B cell (primary cell): Measurements from ENCODE around the gene VIPR2. TPM values are rescaled to one million over a fixed set of nuclear protein-coding genes. Genes with fewer than 3 reads are reported as not detected.

Experiments used
- ATAC-seq: fragments of 200-7000 bp; cut with Tn5 transposase; one replicate; pipeline ENCODE4 v1.10.0; 2021; ENCODE audit warnings: low read depth, mild to moderate bottlenecking, moderate number of reproducible peaks, moderate library complexity
- CTCF ChIA-PET: fragments of 350-600 bp; sonication (Branson Sonifier 250); formaldehyde crosslinking; loops from one replicate; lab custom pipeline; 2021; ENCODE audit warnings: antibody characterized with exemption, inconsistent platforms; lab: Charles Lee
- POLR2A ChIA-PET: fragments of 350-600 bp; sonication (Branson Sonifier 250); formaldehyde crosslinking; loops from one replicate; lab custom pipeline; 2021; ENCODE audit warnings: antibody characterized with exemption; lab: Charles Lee
- DNase-seq: peaks from one replicate; pipeline ENCODE4 v3.0.0; 2013
- H2AFZ ChIP-seq: 2 replicates; pipeline ENCODE4 v1.6.1; 2012; ENCODE audit warnings: mild to moderate bottlenecking, low read depth, low read length; ENCODE audit not compliant: insufficient read depth, poor library complexity, severe bottlenecking
- H3K27ac ChIP-seq, 2 donors: 1 replicate in 1 of 2; 2 replicates in 1 of 2; pipeline ENCODE4 v1.5.1; 2012 to 2013; ENCODE audit warnings: low read length in 2 of 2, mild to moderate bottlenecking in 2 of 2, moderate library complexity in 1 of 2
- H3K27me3 ChIP-seq, 4 experiments: fragments of 200-600 bp in 1 of 4; sonication (generic) in 1 of 4; replicated peaks in 1 of 4; 1 replicate in 2 of 4; 2 replicates in 2 of 4; pipeline versions ENCODE4 v1.6.1 to v1.7.0; 2013 to 2016; ENCODE audit warnings: low read length in 3 of 4, mild to moderate bottlenecking in 2 of 4, mixed read lengths in 1 of 4, moderate library complexity in 1 of 4; ENCODE audit not compliant: insufficient read depth in 4 of 4, control insufficient read depth in 3 of 4; ENCODE audit errors: control extremely low read depth in 1 of 4
- H3K36me3 ChIP-seq, 2 experiments: replicated peaks in 1 of 2; 1 replicate in 1 of 2; 2 replicates in 1 of 2; pipeline versions ENCODE4 v1.6.1 to v1.7.1; 2013; ENCODE audit warnings: low read length in 1 of 2; ENCODE audit not compliant: insufficient read depth in 2 of 2, control insufficient read depth in 1 of 2; ENCODE audit errors: control extremely low read depth in 1 of 2, extremely low read depth in 1 of 2
- H3K4me1 ChIP-seq, 2 donors: fragments of 200-600 bp in 1 of 2; sonication (generic) in 1 of 2; 1 replicate in 1 of 2; 2 replicates in 1 of 2; pipeline versions ENCODE4 v1.5.1 to v1.6.1; 2013 to 2017; ENCODE audit warnings: low read length in 2 of 2; ENCODE audit not compliant: control insufficient read depth in 2 of 2, insufficient read depth in 2 of 2
- H3K4me2 ChIP-seq: replicated peaks from 2 replicates; pipeline ENCODE3; 2012; ENCODE audit warnings: mild to moderate bottlenecking, low read depth, low read length; ENCODE audit not compliant: poor library complexity, severe bottlenecking
- H3K4me3 ChIP-seq, 5 experiments: fragments of 200-600 bp in 1 of 5; sonication (generic) in 1 of 5; 1 replicate in 3 of 5; 2 replicates in 2 of 5; pipeline versions ENCODE4 v1.5.1 to v1.7.0; 2011 to 2016; ENCODE audit warnings: low read length in 4 of 5, mild to moderate bottlenecking in 4 of 5, low read depth in 2 of 5, control low read depth in 1 of 5, moderate library complexity in 1 of 5; ENCODE audit not compliant: insufficient read depth in 1 of 5; ENCODE audit errors: control extremely low read depth in 1 of 5, extremely low read depth in 1 of 5
- H3K79me2 ChIP-seq: fragments of 200-600 bp; sonication (generic); one replicate; pipeline ENCODE4 v1.6.0; 2016; ENCODE audit warnings: low read length; ENCODE audit not compliant: control insufficient read depth, insufficient read depth
- H3K9ac ChIP-seq: fragments of 200-600 bp; sonication (generic); 2 replicates; pipeline ENCODE4 v1.6.1; 2017; ENCODE audit warnings: mild to moderate bottlenecking, low read length, moderate library complexity
- H3K9me3 ChIP-seq, 3 donors: one replicate each; pipeline versions ENCODE4 v1.6.1 to v1.7.1; 2013; ENCODE audit warnings: low read length in 2 of 3; ENCODE audit not compliant: control insufficient read depth in 2 of 3, insufficient read depth in 1 of 3; ENCODE audit errors: control extremely low read depth in 1 of 3
- H4K20me1 ChIP-seq: 2 replicates; pipeline ENCODE4 v1.6.0; 2012; ENCODE audit warnings: mild to moderate bottlenecking, low read length; ENCODE audit not compliant: insufficient read depth, control insufficient read depth, poor library complexity, severe bottlenecking
- H3K27ac Mint-ChIP-seq: one replicate; pipeline ENCODE4 v1.8.0; 2021; ENCODE audit warnings: mixed read lengths
- H3K27me3 Mint-ChIP-seq: one replicate; pipeline ENCODE4 v1.8.0; 2021; ENCODE audit warnings: mixed read lengths
- H3K4me1 Mint-ChIP-seq: one replicate; pipeline ENCODE4 v1.8.0; 2021; ENCODE audit warnings: mixed read lengths
- H3K4me3 Mint-ChIP-seq: one replicate; pipeline ENCODE4 v1.8.0; 2021; ENCODE audit warnings: mixed read lengths
- H3K9me3 Mint-ChIP-seq: one replicate; pipeline ENCODE4 v1.8.0; 2022; ENCODE audit warnings: mixed read lengths; ENCODE audit not compliant: insufficient read depth
- CTCF ChIP-seq: fragments of 200-600 bp; IDR thresholded peaks from one replicate; pipeline ENCODE4 v1.8.0; 2022; ENCODE audit warnings: antibody characterized with exemption, mild to moderate bottlenecking
- EZH2 ChIP-seq: IDR thresholded peaks from 2 replicates; pipeline ENCODE4 v1.6.1; 2012; ENCODE audit warnings: borderline replicate concordance, low read depth, mild to moderate bottlenecking, moderate library complexity, low read length; ENCODE audit not compliant: insufficient read depth, poor library complexity, severe bottlenecking
- WGBS: methylation state at CpG from one replicate; pipeline ENCODE4 v1.1.5; 2013; ENCODE audit warnings: missing lambda C conversion rate; ENCODE audit not compliant: insufficient coverage; 5-methylcytosine and 5-hydroxymethylcytosine counted together
- intact Hi-C: fragments of 100-400 bp; cut with micrococcal nuclease; formaldehyde crosslinking; loops from one replicate; pipeline ENCODE4 v1.10.0; 2022
- polyA plus RNA-seq: library from polyadenylated mRNA; depleted of rRNA; stranded (reverse); fragments of >200 nt; gene quantifications from 2 replicates; pipeline ENCODE4 v1.2.3, GENCODE V29; 2012
- total RNA-seq, 2 donors: library from RNA; stranded (reverse); fragments of 120-200 nt in 1 of 2; gene quantifications; 1 replicate in 1 of 2; 2 replicates in 1 of 2; pipeline versions ENCODE4 v1.2.3 to v1.2.4, GENCODE V29; 2013 to 2022

Gene VIPR2
- total and polyA plus RNA-seq, 2 donors (not counting 1 experiment from before 2014, with no cell fraction given), result not detected

GRCh38 chr7:159060440-159060839 lies 84.2 kb downstream of the VIPR2 start:
- TF ChIP-seq CTCF (no peak), EZH2 (no peak)
- WGBS, result 92% methylated on average over 1 of the region's 2 CpGs
- Histone ChIP-seq H3K79me2 (no peaks in the 10 kb centered on the region), H3K36me3 (no peaks in the 10 kb centered on the region), H3K27ac (no peak overlapping the region), H3K27me3 (no peaks in the 10 kb centered on the region), H3K9ac (no peak overlapping the region), H3K4me3 (no peak overlapping the region), H2AFZ (no peak overlapping the region), H4K20me1 (no peaks in the 10 kb centered on the region), H3K4me2 (no peak overlapping the region), H3K4me1 (no peaks in the 10 kb centered on the region), H3K9me3 (peaks cover 0 to 20% (median 0%) of the 10 kb centered on the region in 3 donors)
- Mint-ChIP-seq H3K9me3 (peaks cover 3% of the 10 kb centered on the region), H3K27ac (no peak overlapping the region), H3K4me3 (no peak overlapping the region), H3K4me1 (no peaks in the 10 kb centered on the region), H3K27me3 (no peaks in the 10 kb centered on the region)
- POLR2A ChIA-PET, result no interaction called here
- DNase-seq, result no peak
- no peak for ATAC-seq
- intact Hi-C loops, result no loop called here
- CTCF ChIA-PET, result no interaction called here

GRCh38 chr7:159059629-159060028 lies 85.0 kb downstream of the VIPR2 start:
- no peak overlapping the region for H3K4me3 Mint-ChIP-seq
- no peak overlapping the region for H3K27ac Mint-ChIP-seq
- no peak overlapping the region for H3K9ac ChIP-seq
- POLR2A ChIA-PET, result no interaction called here
- H4K20me1 ChIP-seq, result no peaks in the 10 kb centered on the region
- TF ChIP-seq CTCF (no peak), EZH2 (no peak)
- intact Hi-C loops, result no loop called here
- DNase-seq, result no peak
- H3K27me3 ChIP-seq, result no peaks in the 10 kb centered on the region
- CTCF ChIA-PET, result no interaction called here
- H2AFZ ChIP-seq, result no peak overlapping the region
- no peaks in the 10 kb centered on the region for H3K4me1 Mint-ChIP-seq
- WGBS, result 93% methylated on average over 3 of the region's 3 CpGs
- H3K4me2 ChIP-seq, result no peak overlapping the region
- no peaks in the 10 kb centered on the region for H3K79me2 ChIP-seq
- H3K27ac ChIP-seq, result no peak overlapping the region
- no peak overlapping the region for H3K4me3 ChIP-seq
- H3K4me1 ChIP-seq, result no peaks in the 10 kb centered on the region
- H3K9me3 Mint-ChIP-seq, result peaks cover 3% of the 10 kb centered on the region
- peaks cover 0 to 20% (median 0%) of the 10 kb centered on the region in 3 donors for H3K9me3 ChIP-seq
- ATAC-seq, result no peak
- H3K36me3 ChIP-seq, result no peaks in the 10 kb centered on the region
- no peaks in the 10 kb centered on the region for H3K27me3 Mint-ChIP-seq
